Panc1 (cell line): ENCODE measurements around the gene FGFBP2. TPM values are rescaled to one million over a fixed set of nuclear protein-coding genes. Genes with fewer than 3 reads are reported as not detected.
A peak's percentile ranks its signal among the peaks of the same experiment; 100 is the strongest.

Experiments
- ATAC-seq: fragments of 200-7000 bp; cut with Tn5 transposase; 2 replicates; pipeline ENCODE4 v1.9.1; 2020; ENCODE audit warnings: mild to moderate bottlenecking, moderate library complexity
- BruUV-seq: library from RNA; stranded (reverse); fragments of 400-500 nt; replicated peaks from 2 replicates; lab custom pipeline; 2021; lab: Mats Ljungman, UMichigan
- CTCF ChIA-PET: fragments of 300-600 bp; sonication (Branson Sonifier 250); formaldehyde crosslinking; loops from one replicate; lab custom pipeline; 2022; ENCODE audit warnings: antibody characterized with exemption; lab: Charles Lee
- POLR2A ChIA-PET: fragments of 300-600 bp; sonication (Branson Sonifier 250); formaldehyde crosslinking; loops from one replicate; lab custom pipeline; 2022; ENCODE audit warnings: antibody characterized with exemption; lab: Charles Lee
- DNase-seq: peaks from one replicate; pipeline ENCODE4 v3.0.0-alpha.2; 2010; ENCODE audit warnings: low read depth, low spot score
- H3K27ac ChIP-seq: 2 replicates; pipeline ENCODE4 v1.5.1; 2011; ENCODE audit warnings: mild to moderate bottlenecking, low read length, inconsistent platforms
- H3K27me3 ChIP-seq: fragments of 200-500 bp; sonication (Bioruptor generic); 2 replicates; pipeline ENCODE4 v1.6.0; 2014; ENCODE audit warnings: low read length, inconsistent platforms; ENCODE audit not compliant: control insufficient read depth, insufficient read depth
- H3K36me3 ChIP-seq: fragments of 200-500 bp; sonication (Bioruptor generic); 2 replicates; pipeline ENCODE4 v1.5.1; 2014; ENCODE audit warnings: inconsistent platforms, mild to moderate bottlenecking, low read length, moderate library complexity; ENCODE audit not compliant: control insufficient read depth, insufficient read depth
- H3K4me1 ChIP-seq: 2 replicates; pipeline ENCODE4 v1.5.1; 2011; ENCODE audit warnings: inconsistent platforms, mild to moderate bottlenecking, low read length, moderate library complexity; ENCODE audit not compliant: control insufficient read depth, insufficient read depth
- H3K4me3 ChIP-seq, 2 experiments: 2 replicates each; pipeline ENCODE4 v1.5.1; 2011 to 2012; ENCODE audit warnings: low read depth in 2 of 2, low read length in 2 of 2, mild to moderate bottlenecking in 2 of 2, inconsistent platforms in 1 of 2, moderate library complexity in 1 of 2
- H3K9me3 ChIP-seq: fragments of 200-500 bp; sonication (Bioruptor generic); 2 replicates; pipeline ENCODE4 v1.5.1; 2014; ENCODE audit warnings: low read depth, mild to moderate bottlenecking, inconsistent platforms, low read length, moderate library complexity; ENCODE audit not compliant: control insufficient read depth, insufficient read depth
- CTCF ChIP-seq: fragments of 450-650 bp; IDR thresholded peaks from 2 replicates; pipeline ENCODE4 v1.5.1; 2017; ENCODE audit warnings: mild to moderate bottlenecking
- POLR2AphosphoS5 ChIP-seq: IDR thresholded peaks from 2 replicates; pipeline ENCODE4 v1.6.1; 2012; ENCODE audit warnings: mild to moderate bottlenecking, low read depth, low read length, moderate library complexity
- REST ChIP-seq, 2 experiments: IDR thresholded peaks; 2 replicates each; pipeline ENCODE4 v1.6.1; 2011 to 2012; ENCODE audit warnings: low read depth in 2 of 2, control low read depth in 1 of 2, low read length in 1 of 2, mild to moderate bottlenecking in 1 of 2, moderate library complexity in 1 of 2; ENCODE audit not compliant: insufficient read depth in 1 of 2
- SIN3A ChIP-seq: IDR thresholded peaks from 2 replicates; pipeline ENCODE4 v1.6.1; 2012; ENCODE audit warnings: low read depth, mild to moderate bottlenecking, low read length, moderate library complexity, borderline replicate concordance; ENCODE audit not compliant: insufficient read depth
- TCF7L2 ChIP-seq: IDR thresholded peaks from 2 replicates; pipeline ENCODE4 v1.6.1; 2011; ENCODE audit warnings: mild to moderate bottlenecking, low read depth, low read length, inconsistent platforms
- in situ Hi-C: cut with HindIII; loops from 2 replicates; pipeline ENCODE4 v1.10.0; 2016; ENCODE audit warnings: low sequenced_read_pairs, low pct_unique_long_range_greater_than_20kb
- intact Hi-C: fragments of 100-400 bp; cut with micrococcal nuclease; formaldehyde crosslinking; loops from one replicate; pipeline ENCODE4 v1.10.0; 2022; ENCODE audit not compliant: unreplicated experiment
- total RNA-seq: library from RNA; stranded (reverse); gene quantifications from one replicate; pipeline ENCODE4 v1.2.1, GENCODE V29; 2021; ENCODE audit not compliant: unreplicated experiment

Gene FGFBP2
- total RNA-seq, 1 experiment from 2014 or later = 0.33 TPM

GRCh38 chr4:15955670-15956069, 7.3 kb downstream of the FGFBP2 start:
- in situ Hi-C loops (no loop called here), intact Hi-C loops (loop anchor here (1.0 to 10.0 kb wide), 3 partner anchors 73 to 221 kb away; no protein-coding TSS in a partner anchor)
- H3K4me3 ChIP-seq = no peak overlapping the region
- H3K4me1 ChIP-seq = no peaks in the 10 kb centered on the region
- DNase-seq (no peak), ATAC-seq (peak; percentile 68; the same call in 1 of the 2 replicates)
- no peak overlapping the region for H3K27ac ChIP-seq
- no peaks in the 10 kb centered on the region for H3K27me3 ChIP-seq
- ChIA-PET POLR2A (no interaction called here), CTCF (interaction anchor here (1.0 to 1.4 kb wide), 3 partner anchors 73 to 150 kb away, joined by 4 to 26 read pairs (median 6); no protein-coding TSS in a partner anchor)
- H3K36me3 ChIP-seq = no peaks in the 10 kb centered on the region
- H3K9me3 ChIP-seq = no peaks in the 10 kb centered on the region
- TF ChIP-seq REST (IDR thresholded peaks at IDR 0.05; ENCODE audit: insufficient read depth in 1 of 2, low read depth in 2 of 2, low read length in 1 of 2) (no peak), TCF7L2 (no peak), CTCF (no peak), POLR2AphosphoS5 (no peak), SIN3A (no peak)
- BruUV-seq = no TSS peak

DNA sequence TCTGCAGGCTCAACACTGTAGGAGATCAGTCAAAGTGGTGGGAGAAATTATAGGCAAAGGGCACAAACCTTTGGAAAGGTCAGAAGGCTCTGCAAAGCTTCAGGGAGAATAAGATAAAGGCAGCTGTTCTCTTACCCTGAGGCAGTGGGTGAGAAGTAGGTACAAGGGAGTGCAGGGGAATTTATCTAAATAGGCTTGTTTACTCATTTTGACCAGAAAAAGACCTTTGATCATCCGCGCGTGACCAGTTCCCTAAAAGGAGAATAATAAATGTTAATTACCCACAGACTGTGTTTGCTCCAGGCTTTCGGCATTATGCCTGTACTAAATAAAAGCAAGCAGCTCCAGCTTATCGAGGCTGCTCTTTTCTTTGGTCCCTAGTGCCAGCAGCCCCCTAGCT, 9.3 kb downstream of the FGFBP2 start:
- in situ Hi-C loops = no loop called here
- no peaks in the 10 kb centered on the region for H3K4me1 ChIP-seq
- BruUV-seq = no TSS peak

More for the DNA sequence above, 9.3 kb downstream of the FGFBP2 start:
- no peak for TF ChIP-seq REST (IDR thresholded peaks at IDR 0.05; ENCODE audit: insufficient read depth in 1 of 2, low read depth in 2 of 2, low read length in 1 of 2)
- peak; percentile 78 for TF ChIP-seq TCF7L2
- no peak for DNase-seq
- Histone ChIP-seq H3K27ac (no peak overlapping the region), H3K4me3 (no peak overlapping the region), H3K27me3 (no peaks in the 10 kb centered on the region), H3K9me3 (no peaks in the 10 kb centered on the region), H3K36me3 (no peaks in the 10 kb centered on the region)
- ChIA-PET CTCF (interaction anchor here (0.8 kb wide), 1 partner anchor 148 kb away, joined by 4 read pairs; no protein-coding TSS in a partner anchor), POLR2A (no interaction called here)
- intact Hi-C loops = loop anchor here (10.0 kb wide), 1 partner anchor 219 kb away; no protein-coding TSS in a partner anchor
- no peak for ATAC-seq
